Esophagus muscularis mucosa (tissue), 4 donors: ENCODE data around the gene SPAG16.

Experiments used
- CTCF ChIP-seq, 3 experiments: fragments of 200-600 bp in 2 of 3; fragments of 450-650 bp in 1 of 3; sonication (generic) in 2 of 3; IDR thresholded peaks; one replicate each; pipeline ENCODE4 v1.5.1; 2017 to 2019; ENCODE audit warnings: antibody characterized with exemption in 3 of 3, mild to moderate bottlenecking in 2 of 3, moderate library complexity in 1 of 3
- EP300 ChIP-seq: sonication (generic); formaldehyde crosslinking; IDR thresholded peaks from one replicate; pipeline ENCODE4 v1.6.1; 2017; ENCODE audit warnings: antibody characterized with exemption
- POLR2A ChIP-seq: fragments of 450-650 bp; IDR thresholded peaks from one replicate; pipeline ENCODE4 v1.6.1; 2017; ENCODE audit warnings: antibody characterized with exemption, moderate library complexity, mild to moderate bottlenecking, low read depth
- POLR2AphosphoS5 ChIP-seq, 2 donors: sonication (generic); formaldehyde crosslinking; IDR thresholded peaks; one replicate each; pipeline ENCODE4 v1.6.1; 2017; ENCODE audit warnings: antibody characterized with exemption in 2 of 2

- no peak for TF ChIP-seq POLR2A
- no peak for TF ChIP-seq CTCF (IDR thresholded peaks at IDR 0.05)
- TF ChIP-seq EP300 = no peak
- TF ChIP-seq POLR2AphosphoS5 (IDR thresholded peaks at IDR 0.05) = no peak
Observed at GRCh38 chr2:214174563-214174962, 890.3 kb downstream of the SPAG16 start.
